SK-N-SH (cell line): Measurements from ENCODE around the gene REPS2. TPM values are rescaled to one million over a fixed set of nuclear protein-coding genes. Genes with fewer than 3 reads are reported as not detected.

Experiments used
- CTCF ChIA-PET: fragments of 300-600, 350-600 bp; formaldehyde crosslinking; extraction: SDS; loops from one replicate; lab custom pipeline; 2021; lab: Yijun Ruan, JAX
- POLR2A ChIA-PET: fragments of 350-600 bp; sonication (Branson Sonifier 250); formaldehyde crosslinking; extraction: SDS; loops from one replicate; lab custom pipeline; 2020; ENCODE audit warnings: antibody characterized with exemption, inconsistent platforms; lab: Yijun Ruan, JAX
- DNase-seq: peaks from one replicate; pipeline ENCODE4 v3.0.0; 2012
- H2AFZ ChIP-seq: fragments of 200-600 bp; sonication (generic); 2 replicates; pipeline ENCODE4 v1.8.1; 2016; ENCODE audit warnings: antibody characterized with exemption, mild to moderate bottlenecking, low read depth
- H3F3A ChIP-seq: fragments of 200-600 bp; sonication (generic); replicated peaks from 2 replicates; pipeline ENCODE3; 2016; ENCODE audit warnings: antibody characterized with exemption, mild to moderate bottlenecking; ENCODE audit not compliant: insufficient read depth
- H3K27ac ChIP-seq, 2 experiments: fragments of 200-500 bp in 1 of 2; fragments of 200-600 bp in 1 of 2; sonication (Bioruptor generic) in 1 of 2; sonication (generic), shearing (Covaris generic) in 1 of 2; 2 replicates each; pipeline versions ENCODE4 v1.5.1 to v1.6.1; 2014 to 2016; ENCODE audit warnings: low read depth in 2 of 2, inconsistent platforms in 1 of 2, low read length in 1 of 2, mild to moderate bottlenecking in 1 of 2, mixed read lengths in 1 of 2
- H3K27me3 ChIP-seq: fragments of 200-600 bp; sonication (generic), shearing (Covaris generic); 2 replicates; pipeline ENCODE4 v1.6.1; 2016; ENCODE audit warnings: mixed run types; ENCODE audit not compliant: insufficient read depth
- H3K36me3 ChIP-seq, 2 experiments: fragments of 200-500 bp in 1 of 2; fragments of 200-600 bp in 1 of 2; sonication (Bioruptor generic) in 1 of 2; sonication (generic) in 1 of 2; replicated peaks in 1 of 2; 2 replicates each; pipeline versions ENCODE3 to v1.5.1; 2014 to 2016; ENCODE audit warnings: low read length in 1 of 2, mild to moderate bottlenecking in 1 of 2; ENCODE audit not compliant: insufficient read depth in 2 of 2, control insufficient read depth in 1 of 2
- H3K4me1 ChIP-seq, 2 experiments: fragments of 200-500 bp in 1 of 2; fragments of 200-600 bp in 1 of 2; sonication (Bioruptor generic) in 1 of 2; sonication (generic), shearing (Covaris generic) in 1 of 2; 2 replicates each; pipeline versions ENCODE4 v1.5.1 to v1.6.1; 2014 to 2016; ENCODE audit warnings: low read depth in 1 of 2, low read length in 1 of 2, mixed run types in 1 of 2; ENCODE audit not compliant: insufficient read depth in 2 of 2, control insufficient read depth in 1 of 2
- H3K4me2 ChIP-seq: fragments of 200-600 bp; sonication (generic), shearing (Covaris generic); 2 replicates; pipeline ENCODE4 v1.6.1; 2017; ENCODE audit warnings: mixed run types
- H3K4me3 ChIP-seq, 2 experiments: fragments of 200-500 bp in 1 of 2; fragments of 200-600 bp in 1 of 2; sonication (Bioruptor generic) in 1 of 2; sonication (generic), shearing (Covaris generic) in 1 of 2; 2 replicates each; pipeline versions ENCODE4 v1.5.1 to v1.8.1; 2014 to 2016; ENCODE audit warnings: low read depth in 2 of 2, inconsistent platforms in 1 of 2, low read length in 1 of 2, mild to moderate bottlenecking in 1 of 2, mixed read lengths in 1 of 2, moderate library complexity in 1 of 2
- H3K79me2 ChIP-seq: fragments of 200-600 bp; sonication (generic); 2 replicates; pipeline ENCODE4 v1.8.1; 2017; ENCODE audit warnings: mild to moderate bottlenecking; ENCODE audit not compliant: insufficient read depth
- H3K9ac ChIP-seq: fragments of 200-600 bp; sonication (generic); 2 replicates; pipeline ENCODE4 v1.6.1; 2017; ENCODE audit warnings: mixed run types
- H3K9me2 ChIP-seq: fragments of 200-600 bp; sonication (generic); 2 replicates; pipeline ENCODE4 v1.6.1; 2017; ENCODE audit warnings: mixed run types
- H3K9me3 ChIP-seq: fragments of 200-600 bp; sonication (generic); 2 replicates; pipeline ENCODE4 v1.6.1; 2017; ENCODE audit warnings: mixed run types, mild to moderate bottlenecking, moderate library complexity
- H4K20me1 ChIP-seq: fragments of 200-600 bp; sonication (generic); 2 replicates; pipeline ENCODE4 v1.6.1; 2017; ENCODE audit warnings: mild to moderate bottlenecking, mixed run types; ENCODE audit not compliant: insufficient read depth
- CTCF ChIP-seq: fragments of 200-600 bp; sonication (generic); IDR thresholded peaks from 2 replicates; pipeline ENCODE4 v1.6.1; 2017; ENCODE audit warnings: antibody characterized with exemption, mild to moderate bottlenecking, moderate library complexity
- EP300 ChIP-seq, 2 experiments: IDR thresholded peaks; 2 replicates each; pipeline versions ENCODE4 v1.4.0 to v1.6.1; 2012; ENCODE audit warnings: borderline replicate concordance in 1 of 2, low read depth in 1 of 2, low read length in 1 of 2
- FOSL2 ChIP-seq: IDR thresholded peaks from 2 replicates; pipeline ENCODE4 v1.4.0; 2012; ENCODE audit warnings: low read depth, mild to moderate bottlenecking, moderate library complexity, borderline replicate concordance
- FOXM1 ChIP-seq: IDR thresholded peaks from 2 replicates; pipeline ENCODE4 v1.4.0; 2012; ENCODE audit warnings: low read depth, mild to moderate bottlenecking
- GABPA ChIP-seq: IDR thresholded peaks from 2 replicates; pipeline ENCODE4 v1.4.0; 2012; ENCODE audit warnings: low read depth, mild to moderate bottlenecking
- IRF3 ChIP-seq: fragments of 150-350 bp; IDR thresholded peaks from 2 replicates; pipeline ENCODE4 v1.6.1; 2016; ENCODE audit warnings: mild to moderate bottlenecking, low read depth, low read length
- JUND ChIP-seq: IDR thresholded peaks from 2 replicates; pipeline ENCODE4 v1.4.0; 2012
- MXI1 ChIP-seq: IDR thresholded peaks from 2 replicates; pipeline ENCODE4 v1.6.1; 2012; ENCODE audit warnings: mild to moderate bottlenecking, low read depth, low read length, improper control_type of control experiment
- NFIC ChIP-seq: IDR thresholded peaks from 2 replicates; pipeline ENCODE4 v1.4.0; 2012; ENCODE audit warnings: borderline replicate concordance
- RAD21 ChIP-seq: IDR thresholded peaks from 2 replicates; pipeline ENCODE4 v1.6.1; 2012; ENCODE audit warnings: mild to moderate bottlenecking, low read length
- RCOR1 ChIP-seq: fragments of 150-350 bp; IDR thresholded peaks from 2 replicates; pipeline ENCODE4 v1.6.1; 2017; ENCODE audit warnings: antibody characterized with exemption, low read length
- RFX5 ChIP-seq: IDR thresholded peaks from 2 replicates; pipeline ENCODE4 v1.6.1; 2012; ENCODE audit warnings: mild to moderate bottlenecking, improper control_type of control experiment, low read length
- TEAD4 ChIP-seq: IDR thresholded peaks from 2 replicates; pipeline ENCODE4 v1.4.0; 2012; ENCODE audit warnings: mild to moderate bottlenecking, borderline replicate concordance; ENCODE audit not compliant: insufficient read depth
- YY1 ChIP-seq: IDR thresholded peaks from 2 replicates; pipeline ENCODE4 v1.4.0; 2012; ENCODE audit warnings: low read depth, mild to moderate bottlenecking
- WGBS: methylation state at CpG from one replicate; pipeline ENCODE4 v1.1.6; 2017; ENCODE audit warnings: low lambda C conversion rate; 5-methylcytosine and 5-hydroxymethylcytosine counted together
- polyA plus RNA-seq, 3 experiments: library from polyadenylated mRNA; depleted of rRNA; stranded (reverse); fragments of >200 nt; gene quantifications; 2 replicates each; pipeline ENCODE4 v1.2.3, GENCODE V29; 2012
- TF ChIP-seq, protein P1 (sequence below): IDR thresholded peaks from 2 replicates; pipeline ENCODE4 v1.6.1; 2012; ENCODE audit warnings: mild to moderate bottlenecking, low read depth, low read length, moderate library complexity

Gene REPS2
- polyA plus RNA-seq, 1 of the 3 experiments (the other 2 are of a cell fraction): 0.62 TPM

DNA sequence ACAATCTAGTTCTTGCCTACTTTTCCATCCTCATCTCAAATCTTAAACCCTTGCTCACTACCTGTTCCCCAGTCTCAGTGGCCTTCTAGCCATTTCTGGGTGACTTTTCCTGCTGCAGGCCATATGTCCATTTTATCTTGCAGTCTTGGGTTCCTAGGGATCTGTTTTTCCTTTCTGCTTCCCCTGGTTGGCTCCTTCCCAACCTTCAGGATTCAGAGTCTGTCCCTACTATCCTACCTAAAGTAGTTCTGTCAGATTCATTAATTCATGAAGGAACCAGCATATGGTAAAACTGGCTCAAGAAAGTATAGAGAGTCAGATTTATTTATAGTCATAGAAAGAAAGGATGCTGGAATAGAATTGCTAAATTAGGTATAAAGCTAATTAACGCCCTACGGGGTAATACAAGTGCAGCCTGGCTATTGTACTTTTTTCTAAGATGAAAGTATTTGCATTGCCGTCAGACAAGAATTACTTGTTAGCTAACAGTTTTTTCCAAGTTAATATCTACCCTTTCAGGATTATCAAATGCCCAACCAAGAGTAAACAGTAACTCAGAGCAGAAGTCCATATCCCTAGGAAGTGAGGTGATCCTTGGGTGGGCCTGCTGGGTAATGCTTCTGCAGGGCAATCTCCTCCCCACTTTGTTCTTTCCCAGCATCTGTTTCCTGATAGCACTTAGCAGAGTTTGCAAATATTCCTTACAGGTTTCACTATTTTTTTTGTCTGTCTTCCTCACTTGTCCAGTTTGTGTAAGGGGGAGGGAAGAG lies 63.6 kb downstream of the REPS2 start:
- Histone ChIP-seq H3F3A (no peaks in the 10 kb centered on the region), H3K36me3 (no peaks in the 10 kb centered on the region), H3K4me2 (no peak overlapping the region), H2AFZ (no peak overlapping the region), H3K27me3 (no peaks in the 10 kb centered on the region; the same call in 1 of the 2 replicates), H3K9ac (no peak overlapping the region), H3K27ac (no peak overlapping the region), H3K9me2 (no peaks in the 10 kb centered on the region), H3K79me2 (no peaks in the 10 kb centered on the region), H3K4me1 (no peaks in the 10 kb centered on the region), H3K4me3 (no peak overlapping the region), H3K9me3 (no peaks in the 10 kb centered on the region), H4K20me1 (no peaks in the 10 kb centered on the region)
- WGBS: 42% methylated on average over 3 of the region's 3 CpGs
- DNase-seq: no peak
- POLR2A ChIA-PET: no interaction called here
- CTCF ChIA-PET: no interaction called here
- no peak for TF ChIP-seq RFX5
- no peak for TF ChIP-seq EP300 (IDR thresholded peaks at IDR 0.05; ENCODE audit: borderline replicate concordance in 1 of 2, low read depth in 1 of 2, low read length in 1 of 2)
- TF ChIP-seq NFIC: no peak
- no peak for TF ChIP-seq TEAD4
- no peak for TF ChIP-seq GABPA
- no peak for TF ChIP-seq FOXM1
- no peak for TF ChIP-seq FOSL2
- TF ChIP-seq JUND: no peak
- no peak for TF ChIP-seq YY1
- no peak for TF ChIP-seq RAD21
- no peak for TF ChIP-seq MXI1
- TF ChIP-seq, protein P1, sequence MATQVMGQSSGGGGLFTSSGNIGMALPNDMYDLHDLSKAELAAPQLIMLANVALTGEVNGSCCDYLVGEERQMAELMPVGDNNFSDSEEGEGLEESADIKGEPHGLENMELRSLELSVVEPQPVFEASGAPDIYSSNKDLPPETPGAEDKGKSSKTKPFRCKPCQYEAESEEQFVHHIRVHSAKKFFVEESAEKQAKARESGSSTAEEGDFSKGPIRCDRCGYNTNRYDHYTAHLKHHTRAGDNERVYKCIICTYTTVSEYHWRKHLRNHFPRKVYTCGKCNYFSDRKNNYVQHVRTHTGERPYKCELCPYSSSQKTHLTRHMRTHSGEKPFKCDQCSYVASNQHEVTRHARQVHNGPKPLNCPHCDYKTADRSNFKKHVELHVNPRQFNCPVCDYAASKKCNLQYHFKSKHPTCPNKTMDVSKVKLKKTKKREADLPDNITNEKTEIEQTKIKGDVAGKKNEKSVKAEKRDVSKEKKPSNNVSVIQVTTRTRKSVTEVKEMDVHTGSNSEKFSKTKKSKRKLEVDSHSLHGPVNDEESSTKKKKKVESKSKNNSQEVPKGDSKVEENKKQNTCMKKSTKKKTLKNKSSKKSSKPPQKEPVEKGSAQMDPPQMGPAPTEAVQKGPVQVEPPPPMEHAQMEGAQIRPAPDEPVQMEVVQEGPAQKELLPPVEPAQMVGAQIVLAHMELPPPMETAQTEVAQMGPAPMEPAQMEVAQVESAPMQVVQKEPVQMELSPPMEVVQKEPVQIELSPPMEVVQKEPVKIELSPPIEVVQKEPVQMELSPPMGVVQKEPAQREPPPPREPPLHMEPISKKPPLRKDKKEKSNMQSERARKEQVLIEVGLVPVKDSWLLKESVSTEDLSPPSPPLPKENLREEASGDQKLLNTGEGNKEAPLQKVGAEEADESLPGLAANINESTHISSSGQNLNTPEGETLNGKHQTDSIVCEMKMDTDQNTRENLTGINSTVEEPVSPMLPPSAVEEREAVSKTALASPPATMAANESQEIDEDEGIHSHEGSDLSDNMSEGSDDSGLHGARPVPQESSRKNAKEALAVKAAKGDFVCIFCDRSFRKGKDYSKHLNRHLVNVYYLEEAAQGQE: no peak
- no peak for TF ChIP-seq IRF3
- TF ChIP-seq CTCF: no peak
- TF ChIP-seq RCOR1: no peak
- TF ChIP-seq, all 33 proteins: peak for 0
